T-helper 17 cell (primary cell): ENCODE results near the gene KRT86. TPM values are rescaled to one million over a fixed set of nuclear protein-coding genes. Genes with fewer than 3 reads are reported as not detected.

Experiments used
- ATAC-seq: fragments of 150-1000 bp; cut with Tn5 transposase; 2 replicates; pipeline ENCODE4 v1.10.0; 2021; ENCODE audit warnings: mild to moderate bottlenecking, moderate library complexity
- DNase-seq, 3 donors: peaks; one replicate each; pipeline versions ENCODE4 v3.0.0 to v3.0.0-alpha.2; 2020 to 2021
- H3K9me3 ChIP-seq: one replicate; pipeline ENCODE4 v1.7.0; 2013; ENCODE audit warnings: low read length, mild to moderate bottlenecking; ENCODE audit not compliant: control insufficient read depth, poor library complexity, severe bottlenecking
- H3K27ac Mint-ChIP-seq: one replicate; pipeline ENCODE4 v1.8.0; 2022; ENCODE audit warnings: mild to moderate bottlenecking, moderate library complexity, mixed read lengths
- H3K27me3 Mint-ChIP-seq: one replicate; pipeline ENCODE4 v1.8.0; 2022; ENCODE audit warnings: mixed read lengths
- H3K36me3 Mint-ChIP-seq: one replicate; pipeline ENCODE4 v1.8.0; 2022; ENCODE audit warnings: low read depth, mixed read lengths
- H3K4me1 Mint-ChIP-seq: one replicate; pipeline ENCODE4 v1.8.0; 2022; ENCODE audit warnings: mild to moderate bottlenecking, mixed read lengths
- H3K4me3 Mint-ChIP-seq: one replicate; pipeline ENCODE4 v1.8.0; 2022; ENCODE audit warnings: mild to moderate bottlenecking, moderate library complexity, mixed read lengths
- total RNA-seq, 4 donors: library from RNA in 2 of 4; stranded (reverse) in 2 of 4; gene quantifications; one replicate each; pipeline ENCODE4 v1.2.3 and lab custom pipeline; 2022 to 2026

Gene KRT86
- total RNA-seq, 2 donors from 2014 or later: 0.21 TPM; not detected in 1

GRCh38 chr12:52318241-52318990, 44.0 kb downstream of the KRT86 start:
- Mint-ChIP-seq H3K36me3 (peaks cover 2% of the 10 kb centered on the region), H3K4me1 (peaks cover 9% of the 10 kb centered on the region), H3K27ac (no peak overlapping the region), H3K4me3 (no peak overlapping the region), H3K27me3 (peaks cover 54% of the 10 kb centered on the region)
- H3K9me3 ChIP-seq: no peaks in the 10 kb centered on the region
- ATAC-seq: no peak
- no peak for DNase-seq

- Mint-ChIP-seq H3K36me3 (no peaks in the 10 kb centered on the region), H3K27me3 (peaks cover 51% of the 10 kb centered on the region), H3K27ac (no peak overlapping the region), H3K4me3 (no peak overlapping the region), H3K4me1 (peaks cover 8% of the 10 kb centered on the region)
- DNase-seq (no peak), ATAC-seq (no peak)
- H3K9me3 ChIP-seq: no peaks in the 10 kb centered on the region
Observed at GRCh38 chr12:52319097-52319496, 44.7 kb downstream of the KRT86 start.

DNA sequence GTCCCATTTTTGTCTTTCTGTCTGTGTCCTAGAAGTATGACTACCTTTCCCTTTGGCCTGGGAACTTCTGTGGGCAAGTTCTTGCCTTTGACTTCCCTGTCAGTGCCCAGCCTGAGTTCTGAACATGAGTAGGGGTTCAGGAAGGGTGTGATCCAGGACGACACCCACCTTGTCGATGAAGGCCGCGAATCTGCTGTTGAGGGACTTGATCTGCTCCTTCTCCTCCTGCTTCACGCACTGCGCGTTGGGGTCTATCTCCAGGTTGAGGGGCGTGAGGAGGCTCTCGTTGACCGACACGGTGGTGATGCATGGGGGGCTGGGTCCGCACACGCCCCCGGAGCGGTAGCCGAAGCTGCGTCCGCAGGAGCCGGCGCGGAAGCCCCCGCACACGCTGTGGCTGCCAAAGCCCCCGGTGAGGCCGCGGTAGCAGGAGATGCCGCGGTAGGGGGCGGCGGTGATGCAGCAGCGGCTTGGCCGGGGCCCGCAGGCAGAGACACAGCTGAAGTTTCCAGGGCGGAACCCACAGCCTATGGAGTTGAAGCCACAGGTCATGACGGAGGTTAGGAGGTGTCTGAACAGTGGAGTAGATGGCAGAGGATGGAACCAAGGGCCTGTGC, 46.4 kb downstream of the KRT86 start, which contains the start of gene KRT83:
Gene KRT83, minus strand, starts transcription at position 615 of the 617 bp plus-strand sequence. Its CDS starts 63 bp downstream, at position 552.
- Mint-ChIP-seq H3K4me3 (no peak within 1 kb of the TSS), H3K27ac (no peak within 1 kb of the TSS), H3K4me1 (peaks cover 2% of the 10 kb centered on the region), H3K27me3 (peaks cover 62% of the 10 kb centered on the region), H3K36me3 (no peaks in the 10 kb centered on the region)
- no peak for ATAC-seq
- DNase-seq: no peak
- H3K9me3 ChIP-seq: no peaks in the 10 kb centered on the region

GRCh38 chr12:52321418-52321817, 47.0 kb downstream of the KRT86 start:
- Mint-ChIP-seq H3K4me3 (no peak overlapping the region), H3K27ac (no peak overlapping the region), H3K36me3 (no peaks in the 10 kb centered on the region), H3K4me1 (no peaks in the 10 kb centered on the region), H3K27me3 (peaks cover 62% of the 10 kb centered on the region)
- H3K9me3 ChIP-seq: no peaks in the 10 kb centered on the region
- ATAC-seq: no peak
- DNase-seq: no peak

DNA sequence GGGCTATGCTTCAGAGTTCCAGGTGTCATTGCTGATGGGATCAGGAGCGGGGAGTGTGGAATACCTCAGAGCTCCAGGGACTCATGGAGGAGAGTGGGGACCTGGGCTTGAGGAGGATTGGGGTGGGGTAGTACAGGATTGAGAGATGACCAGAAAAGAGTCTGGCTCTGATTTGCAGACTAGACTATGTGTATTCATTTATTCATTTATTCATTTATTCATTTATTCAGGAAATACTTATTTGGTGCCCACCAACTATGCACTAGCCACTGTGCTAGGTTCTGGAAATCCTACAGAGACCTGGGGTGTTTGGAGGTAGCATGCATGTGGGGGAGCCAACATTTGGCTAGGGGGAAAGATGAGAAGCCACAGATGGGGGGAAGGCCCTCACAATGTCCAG, 47.6 kb downstream of the KRT86 start:
- ATAC-seq: no peak
- no peak overlapping the region for H3K27ac Mint-ChIP-seq

DNA sequence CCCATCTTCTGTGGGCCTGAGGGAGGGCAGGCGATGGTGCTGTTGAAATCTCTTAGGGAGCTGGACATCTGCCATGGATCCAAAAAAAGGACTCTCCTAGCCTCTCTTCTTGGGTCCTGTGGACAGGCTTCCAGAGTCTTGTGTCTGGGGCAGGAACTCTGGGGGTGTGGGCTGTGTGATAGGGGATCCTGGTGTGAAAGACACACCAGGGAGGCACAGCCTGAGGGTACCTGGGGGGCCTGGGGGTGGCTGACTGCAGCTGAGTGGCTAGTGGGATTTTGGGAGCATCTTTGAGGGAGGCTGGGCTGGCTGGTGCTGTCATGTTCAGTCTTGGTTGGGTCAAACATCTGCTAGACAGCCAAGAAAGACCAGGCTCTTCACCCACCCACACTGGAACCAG, 48.6 kb downstream of the KRT86 start:
- Mint-ChIP-seq H3K27ac (no peak overlapping the region), H3K36me3 (no peaks in the 10 kb centered on the region), H3K4me1 (peaks cover 9% of the 10 kb centered on the region), H3K27me3 (peaks cover 62% of the 10 kb centered on the region), H3K4me3 (no peak overlapping the region)
- DNase-seq: no peak
- no peaks in the 10 kb centered on the region for H3K9me3 ChIP-seq
- ATAC-seq: no peak

More for the DNA sequence above, 47.6 kb downstream of the KRT86 start:
- Mint-ChIP-seq H3K4me1 (peaks cover 2% of the 10 kb centered on the region), H3K36me3 (no peaks in the 10 kb centered on the region), H3K4me3 (no peak overlapping the region), H3K27me3 (peaks cover 62% of the 10 kb centered on the region)
- no peaks in the 10 kb centered on the region for H3K9me3 ChIP-seq
- no peak for DNase-seq

DNA sequence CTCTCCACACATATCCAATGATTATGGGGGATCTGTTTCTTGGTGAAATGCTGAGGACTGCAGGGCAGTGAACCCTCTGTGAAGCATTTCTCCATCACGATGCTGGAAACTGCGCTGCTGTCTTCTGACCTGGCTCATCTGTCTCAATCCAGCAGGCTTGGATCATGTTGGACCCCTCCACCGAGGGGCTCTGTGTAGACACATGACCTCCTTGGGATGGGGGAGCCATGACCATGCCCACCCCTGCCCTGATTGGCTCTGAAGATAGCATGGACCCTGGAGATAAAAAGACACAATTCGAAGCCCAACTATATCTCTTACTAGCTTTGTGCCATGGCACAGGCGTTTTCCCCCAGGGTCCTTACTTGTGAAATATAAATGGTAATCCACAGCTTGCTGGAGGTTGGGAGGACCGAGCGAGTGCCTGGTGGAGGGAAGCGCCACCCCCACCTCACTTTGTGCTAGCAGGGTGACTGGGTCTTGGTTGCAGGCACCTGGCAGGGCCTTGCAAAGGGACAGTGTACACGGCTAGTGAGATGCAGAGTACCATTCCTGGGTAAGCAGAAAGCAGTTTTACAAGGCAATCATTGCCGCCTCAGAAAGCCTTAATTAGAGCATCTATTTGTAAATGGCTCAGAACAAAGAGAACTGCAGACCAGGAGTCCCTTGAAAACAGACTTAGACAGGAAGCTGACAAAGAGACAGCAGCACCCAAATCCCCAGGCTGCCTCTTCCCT, 49.1 kb downstream of the KRT86 start:
- no peaks in the 10 kb centered on the region for H3K9me3 ChIP-seq
- no peak for DNase-seq
- H3K27me3 Mint-ChIP-seq: peaks cover 56% of the 10 kb centered on the region
- no peak overlapping the region for H3K4me3 Mint-ChIP-seq
- no peak overlapping the region for H3K27ac Mint-ChIP-seq
- peaks cover 9% of the 10 kb centered on the region for H3K4me1 Mint-ChIP-seq
- H3K36me3 Mint-ChIP-seq: no peaks in the 10 kb centered on the region
- ATAC-seq: no peak

DNA sequence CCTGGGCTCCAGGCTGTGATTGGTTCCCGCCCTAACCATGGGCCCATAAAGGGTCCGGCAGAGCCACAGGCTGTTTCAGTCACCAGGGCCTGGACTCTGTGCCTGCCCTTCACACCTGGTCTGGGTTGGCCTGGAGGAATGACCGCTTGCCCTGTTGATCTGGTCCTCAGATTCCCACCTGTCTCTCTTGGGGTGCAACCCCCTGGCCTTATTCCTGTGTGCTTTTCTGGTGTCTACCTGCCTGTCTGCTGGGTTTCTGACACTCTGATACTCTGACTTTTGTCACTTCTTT, 49.7 kb downstream of the KRT86 start:
- Mint-ChIP-seq H3K36me3 (no peaks in the 10 kb centered on the region), H3K27me3 (peaks cover 59% of the 10 kb centered on the region), H3K27ac (no peak overlapping the region), H3K4me3 (no peak overlapping the region), H3K4me1 (peaks cover 9% of the 10 kb centered on the region)
- no peaks in the 10 kb centered on the region for H3K9me3 ChIP-seq
- no peak for DNase-seq
- no peak for ATAC-seq

- H3K4me3 Mint-ChIP-seq: no peak overlapping the region
- ATAC-seq: peak; percentile 99
Observed at GRCh38 chr12:52327052-52327829, 52.8 kb downstream of the KRT86 start.

GRCh38 chr12:52327830-52328500, 53.5 kb downstream of the KRT86 start:
- peak overlapping the region; percentile 41 for H3K27ac Mint-ChIP-seq
- H3K36me3 Mint-ChIP-seq: peaks cover 4% of the 10 kb centered on the region
- H3K4me3 Mint-ChIP-seq: no peak overlapping the region
- H3K27me3 Mint-ChIP-seq: peaks cover 41% of the 10 kb centered on the region
- DNase-seq (no peak), ATAC-seq (no peak)
- no peaks in the 10 kb centered on the region for H3K9me3 ChIP-seq
- H3K4me1 Mint-ChIP-seq: peaks cover 11% of the 10 kb centered on the region

More at GRCh38 chr12:52327052-52327829, 52.8 kb downstream of the KRT86 start:
- Mint-ChIP-seq H3K4me1 (peaks cover 11% of the 10 kb centered on the region), H3K27me3 (peaks cover 47% of the 10 kb centered on the region), H3K36me3 (peaks cover 4% of the 10 kb centered on the region), H3K27ac (peak overlapping the region; percentile 41)
- DNase-seq: peak; percentile 53 to 68 (median 64)
- H3K9me3 ChIP-seq: no peaks in the 10 kb centered on the region

- DNase-seq (no peak), ATAC-seq (no peak)
- Mint-ChIP-seq H3K27ac (no peak overlapping the region), H3K4me1 (peaks cover 11% of the 10 kb centered on the region), H3K36me3 (peaks cover 4% of the 10 kb centered on the region), H3K4me3 (no peak overlapping the region), H3K27me3 (peaks cover 38% of the 10 kb centered on the region)
- H3K9me3 ChIP-seq: no peaks in the 10 kb centered on the region
Observed at GRCh38 chr12:52331039-52331438, 56.6 kb downstream of the KRT86 start.

DNA sequence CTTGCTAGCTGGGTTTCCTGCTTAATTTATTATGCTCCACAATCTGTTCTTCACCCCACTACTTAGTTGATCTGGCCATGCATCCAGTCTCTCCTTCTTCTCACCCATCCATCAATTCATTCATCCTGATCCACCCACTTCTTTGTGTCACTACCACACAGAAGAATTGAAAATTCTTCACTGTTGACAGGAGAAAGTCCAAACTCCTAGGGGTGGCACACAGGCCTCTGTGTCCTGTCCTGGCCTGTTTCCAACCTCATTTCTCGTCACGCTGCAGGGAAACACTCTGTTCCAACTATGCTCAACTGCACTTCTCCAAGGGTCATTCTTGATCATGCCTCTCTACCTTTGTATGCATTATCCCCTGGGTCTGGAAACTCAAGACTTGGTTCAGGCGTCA, 57.4 kb downstream of the KRT86 start:
- no peaks in the 10 kb centered on the region for H3K9me3 ChIP-seq
- peaks cover 38% of the 10 kb centered on the region for H3K27me3 Mint-ChIP-seq
- H3K4me3 Mint-ChIP-seq: no peak overlapping the region
- peaks cover 4% of the 10 kb centered on the region for H3K36me3 Mint-ChIP-seq
- H3K27ac Mint-ChIP-seq: no peak overlapping the region
- no peak for DNase-seq
- ATAC-seq: no peak
- peaks cover 10% of the 10 kb centered on the region for H3K4me1 Mint-ChIP-seq
